Transverse colon (tissue), 4 donors: ENCODE data around the gene STAB2.

Source experiments
- EP300 ChIP-seq: sonication (generic); formaldehyde crosslinking; IDR thresholded peaks from one replicate; pipeline ENCODE4 v1.6.1; 2017; ENCODE audit warnings: antibody characterized with exemption, low read depth
- POLR2A ChIP-seq: fragments of 450-650 bp; IDR thresholded peaks from one replicate; pipeline ENCODE4 v1.6.1; 2016; ENCODE audit warnings: antibody characterized with exemption, mild to moderate bottlenecking, moderate library complexity
- POLR2AphosphoS5 ChIP-seq, 3 donors: sonication (generic); formaldehyde crosslinking; IDR thresholded peaks; one replicate each; pipeline ENCODE4 v1.6.1; 2016; ENCODE audit warnings: antibody characterized with exemption in 3 of 3
- TF ChIP-seq, protein P1 (sequence below), 5 experiments: fragments of 200-600 bp in 3 of 5; fragments of 450-650 bp in 2 of 5; sonication (generic) in 3 of 5; IDR thresholded peaks; 1 replicate in 2 of 5; 2 replicates in 3 of 5; pipeline ENCODE4 v1.5.1; 2016 to 2017; ENCODE audit warnings: antibody characterized with exemption in 5 of 5, inconsistent platforms in 3 of 5, mild to moderate bottlenecking in 2 of 5, moderate library complexity in 1 of 5

DNA sequence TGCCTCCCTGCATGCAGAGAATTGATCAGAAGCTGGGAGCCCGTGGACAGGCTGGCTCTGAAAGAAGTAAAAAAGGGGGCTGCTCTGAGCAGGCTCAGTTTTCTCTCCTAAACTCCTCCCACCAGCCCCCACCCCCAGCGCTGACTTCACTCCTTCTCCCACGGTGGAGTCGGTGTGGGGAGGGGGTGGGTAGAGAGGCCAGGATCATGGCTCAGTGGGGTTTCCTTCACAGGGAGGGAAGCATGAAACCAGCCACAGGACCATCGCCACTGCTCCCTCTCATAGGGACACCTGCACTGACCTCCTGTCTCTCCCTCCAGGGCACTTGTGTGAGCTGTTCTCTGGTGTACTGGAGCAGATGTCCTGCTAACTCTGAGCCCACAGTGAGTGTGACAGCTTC is 78.9 kb downstream of the STAB2 start:
- TF ChIP-seq, protein P1, sequence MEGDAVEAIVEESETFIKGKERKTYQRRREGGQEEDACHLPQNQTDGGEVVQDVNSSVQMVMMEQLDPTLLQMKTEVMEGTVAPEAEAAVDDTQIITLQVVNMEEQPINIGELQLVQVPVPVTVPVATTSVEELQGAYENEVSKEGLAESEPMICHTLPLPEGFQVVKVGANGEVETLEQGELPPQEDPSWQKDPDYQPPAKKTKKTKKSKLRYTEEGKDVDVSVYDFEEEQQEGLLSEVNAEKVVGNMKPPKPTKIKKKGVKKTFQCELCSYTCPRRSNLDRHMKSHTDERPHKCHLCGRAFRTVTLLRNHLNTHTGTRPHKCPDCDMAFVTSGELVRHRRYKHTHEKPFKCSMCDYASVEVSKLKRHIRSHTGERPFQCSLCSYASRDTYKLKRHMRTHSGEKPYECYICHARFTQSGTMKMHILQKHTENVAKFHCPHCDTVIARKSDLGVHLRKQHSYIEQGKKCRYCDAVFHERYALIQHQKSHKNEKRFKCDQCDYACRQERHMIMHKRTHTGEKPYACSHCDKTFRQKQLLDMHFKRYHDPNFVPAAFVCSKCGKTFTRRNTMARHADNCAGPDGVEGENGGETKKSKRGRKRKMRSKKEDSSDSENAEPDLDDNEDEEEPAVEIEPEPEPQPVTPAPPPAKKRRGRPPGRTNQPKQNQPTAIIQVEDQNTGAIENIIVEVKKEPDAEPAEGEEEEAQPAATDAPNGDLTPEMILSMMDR (IDR thresholded peaks at IDR 0.05): no peak
- TF ChIP-seq POLR2A: no peak
- no peak for TF ChIP-seq EP300
- no peak for TF ChIP-seq POLR2AphosphoS5 (IDR thresholded peaks at IDR 0.05)
